IMR-90 (cell line): Measurements from ENCODE around the gene NFKBIE. TPM values are rescaled to one million over a fixed set of nuclear protein-coding genes. Genes with fewer than 3 reads are reported as not detected.

Source experiments
- ATAC-seq: fragments of 200-7000 bp; cut with Tn5 transposase; 2 replicates; pipeline ENCODE4 v1.9.1; 2020; ENCODE audit warnings: low read depth, mild to moderate bottlenecking, moderate library complexity
- BruUV-seq: library from RNA; stranded (reverse); fragments of 400-500 nt; replicated peaks from 2 replicates; lab custom pipeline; 2021; lab: Mats Ljungman, UMichigan
- CTCF ChIA-PET: fragments of 300-600 bp; formaldehyde crosslinking; extraction: SDS; loops from one replicate; lab custom pipeline; 2021; ENCODE audit warnings: antibody characterized with exemption; lab: Yijun Ruan, JAX
- POLR2A ChIA-PET: fragments of 300-600 bp; sonication (Branson Sonifier 250); formaldehyde crosslinking; loops from one replicate; lab custom pipeline; 2022; ENCODE audit warnings: antibody characterized with exemption; ENCODE audit not compliant: unreplicated experiment; lab: Charles Lee
- DNase-seq: peaks from one replicate; pipeline ENCODE4 v3.0.0; 2013
- H2AFZ ChIP-seq: replicated peaks from 2 replicates; pipeline ENCODE3; 2013; ENCODE audit warnings: low read length, mild to moderate bottlenecking; ENCODE audit not compliant: poor library complexity
- H2AK5ac ChIP-seq: 2 replicates; pipeline ENCODE4 v1.6.1; 2013; ENCODE audit warnings: low read depth, low read length, inconsistent platforms
- H2AK9ac ChIP-seq: replicated peaks from 2 replicates; pipeline ENCODE3; 2013; ENCODE audit warnings: mild to moderate bottlenecking, low read depth, low read length, moderate library complexity; ENCODE audit not compliant: poor library complexity
- H2BK120ac ChIP-seq: 2 replicates; pipeline ENCODE4 v1.6.1; 2013; ENCODE audit warnings: low read depth, low read length, inconsistent platforms
- H2BK15ac ChIP-seq: 3 replicates; pipeline ENCODE4 v1.6.1; 2013; ENCODE audit warnings: low read depth, low read length, inconsistent platforms
- H2BK20ac ChIP-seq: 2 replicates; pipeline ENCODE4 v1.6.1; 2013; ENCODE audit warnings: low read depth, mild to moderate bottlenecking, inconsistent platforms, low read length, moderate library complexity
- H2BK5ac ChIP-seq: 2 replicates; pipeline ENCODE4 v1.6.1; 2013; ENCODE audit warnings: mild to moderate bottlenecking, low read depth, low read length, inconsistent platforms; ENCODE audit not compliant: poor library complexity, severe bottlenecking
- H3K14ac ChIP-seq: replicated peaks from 2 replicates; pipeline ENCODE4 v1.6.1; 2013; ENCODE audit warnings: low read depth, low read length, inconsistent platforms
- H3K18ac ChIP-seq: 2 replicates; pipeline ENCODE4 v1.6.1; 2013; ENCODE audit warnings: low read depth, low read length, control low read depth
- H3K23ac ChIP-seq: 2 replicates; pipeline ENCODE4 v1.6.1; 2013; ENCODE audit warnings: low read depth, low read length, inconsistent platforms
- H3K27ac ChIP-seq: 2 replicates; pipeline ENCODE4 v1.5.1; 2013; ENCODE audit warnings: mild to moderate bottlenecking, control low read depth, low read length; ENCODE audit not compliant: insufficient read depth
- H3K27me3 ChIP-seq: 2 replicates; pipeline ENCODE4 v1.6.1; 2013; ENCODE audit warnings: low read length; ENCODE audit not compliant: control insufficient read depth, insufficient read depth
- H3K36me3 ChIP-seq: 2 replicates; pipeline ENCODE4 v1.6.1; 2013; ENCODE audit warnings: low read length, mixed read lengths; ENCODE audit not compliant: control insufficient read depth, insufficient read depth
- H3K4ac ChIP-seq: 2 replicates; pipeline ENCODE4 v1.6.1; 2013; ENCODE audit warnings: low read depth, low read length, inconsistent platforms
- H3K4me1 ChIP-seq: 2 replicates; pipeline ENCODE4 v1.6.1; 2013; ENCODE audit warnings: low read length, mixed read lengths; ENCODE audit not compliant: control insufficient read depth, insufficient read depth
- H3K4me2 ChIP-seq: 2 replicates; pipeline ENCODE4 v1.6.1; 2013; ENCODE audit warnings: low read depth, mild to moderate bottlenecking, control low read depth, low read length, moderate library complexity
- H3K4me3 ChIP-seq: 2 replicates; pipeline ENCODE4 v1.5.1; 2013; ENCODE audit warnings: low read depth, mild to moderate bottlenecking, control low read depth, low read length, moderate library complexity; ENCODE audit not compliant: insufficient read depth
- H3K56ac ChIP-seq: 2 replicates; pipeline ENCODE4 v1.6.1; 2013; ENCODE audit warnings: low read length, inconsistent platforms; ENCODE audit not compliant: insufficient read depth; ENCODE audit errors: extremely low read depth
- H3K79me1 ChIP-seq, 2 experiments: 2 replicates each; pipeline ENCODE4 v1.6.1; 2013; ENCODE audit warnings: low read length in 2 of 2, inconsistent platforms in 1 of 2, low read depth in 1 of 2
- H3K9ac ChIP-seq: 2 replicates; pipeline ENCODE4 v1.6.1; 2013; ENCODE audit warnings: low read depth, low read length, control low read depth
- H3K9me1 ChIP-seq: 2 replicates; pipeline ENCODE4 v1.6.1; 2013; ENCODE audit warnings: low read length, inconsistent platforms; ENCODE audit not compliant: insufficient read depth
- H3K9me3 ChIP-seq: 2 replicates; pipeline ENCODE4 v1.6.1; 2013; ENCODE audit warnings: low read length; ENCODE audit not compliant: control insufficient read depth, insufficient read depth
- H4K20me1 ChIP-seq: 2 replicates; pipeline ENCODE4 v1.6.1; 2013; ENCODE audit warnings: low read length, inconsistent platforms; ENCODE audit not compliant: insufficient read depth
- H4K5ac ChIP-seq: 2 replicates; pipeline ENCODE4 v1.6.1; 2013; ENCODE audit warnings: mild to moderate bottlenecking, low read depth, low read length, control low read depth
- H4K8ac ChIP-seq, 2 experiments: 2 replicates each; pipeline ENCODE4 v1.6.1; 2013; ENCODE audit warnings: low read depth in 2 of 2, low read length in 2 of 2, control low read depth in 1 of 2, inconsistent platforms in 1 of 2
- H4K91ac ChIP-seq: 2 replicates; pipeline ENCODE4 v1.6.1; 2013; ENCODE audit warnings: low read depth, low read length, inconsistent platforms; ENCODE audit not compliant: insufficient read depth
- FOS ChIP-seq: fragments of 150-350 bp; IDR thresholded peaks from 2 replicates; pipeline ENCODE4 v1.6.1; 2016; ENCODE audit warnings: low read depth, low read length
- MAFK ChIP-seq: IDR thresholded peaks from 2 replicates; pipeline ENCODE4 v1.6.1; 2012; ENCODE audit warnings: low read depth, low read length, improper control_type of control experiment
- MAZ ChIP-seq: IDR thresholded peaks from 2 replicates; pipeline ENCODE4 v1.6.1; 2012; ENCODE audit warnings: low read depth, mild to moderate bottlenecking, low read length, improper control_type of control experiment, moderate library complexity, borderline replicate concordance
- MXI1 ChIP-seq: IDR thresholded peaks from 2 replicates; pipeline ENCODE4 v1.6.1; 2012; ENCODE audit warnings: low read depth, mild to moderate bottlenecking, low read length, moderate library complexity, borderline replicate concordance
- WGBS, 2 experiments: methylation state at CpG; one replicate each; pipeline versions ENCODE4 v1.1.5 to v1.1.7; 2013; ENCODE audit warnings: missing lambda C conversion rate in 2 of 2; ENCODE audit not compliant: insufficient read length in 1 of 2; ENCODE audit errors: extremely low coverage in 2 of 2; 5-methylcytosine and 5-hydroxymethylcytosine counted together
- dilution Hi-C: fragments of 300-500 bp; cut with HindIII; formaldehyde crosslinking; loops from one replicate; pipeline ENCODE4 v1.14.3; 2018; ENCODE audit warnings: low sequenced_read_pairs; ENCODE audit not compliant: unreplicated experiment
- in situ Hi-C: fragments of 300-500 bp; cut with MboI; formaldehyde crosslinking; loops from 3 replicates; pipeline ENCODE4 v1.14.3; 2019; ENCODE audit warnings: low sequenced_read_pairs, inconsistent platforms, mixed read lengths
- intact Hi-C: fragments of 100-400 bp; cut with micrococcal nuclease; formaldehyde crosslinking; loops from 2 replicates; pipeline ENCODE4 v1.10.0; 2022
- polyA plus RNA-seq, 3 experiments: library from polyadenylated mRNA; depleted of rRNA; stranded (reverse); fragments of >200 nt; gene quantifications; 2 replicates each; pipeline ENCODE4 v1.2.3, GENCODE V29; 2012; ENCODE audit warnings: low replicate concordance in 1 of 3
- total RNA-seq: library from RNA; depleted of rRNA; stranded (reverse); fragments of >200 nt; gene quantifications from 2 replicates; pipeline ENCODE4 v1.2.3, GENCODE V29; 2012

Gene NFKBIE
- total and polyA plus RNA-seq, 2 of the 4 experiments (the other 2 are of a cell fraction): 7.9 to 13.0 TPM

GRCh38 chr6:44309092-44309491, 43.7 kb upstream of the NFKBIE start:
- H3K36me3 ChIP-seq: peaks cover 53% of the 10 kb centered on the region
- no peak overlapping the region for H2BK15ac ChIP-seq
- H3K4ac ChIP-seq: peak overlapping the region; percentile 88
- peak overlapping the region; percentile 87; the same call in 1 of the 2 replicates for H4K5ac ChIP-seq
- peak overlapping the region; percentile 91 for H2BK120ac ChIP-seq
- H3K79me1 ChIP-seq: peaks cover 20 to 24% of the 10 kb centered on the region in 2 experiments
- peak; percentile 85 for DNase-seq
- TF ChIP-seq FOS: no peak
- peak; percentile 17; the same call in 1 of the 2 replicates for TF ChIP-seq MAZ
- no peak for TF ChIP-seq MAFK
- TF ChIP-seq MXI1: 0 out of 2 replicates have a peak, but pooled peaks have one; percentile 20
- peaks cover 8% of the 10 kb centered on the region for H3K4me1 ChIP-seq
- peak overlapping the region; percentile 88 for H2BK20ac ChIP-seq
- no TSS peak for BruUV-seq
- H3K23ac ChIP-seq: peak overlapping the region; percentile 72; the same call in 1 of the 2 replicates
- peak; percentile 46 for ATAC-seq
- ChIA-PET CTCF (interaction anchor here (0.7 kb wide), 1 partner anchor 675 kb away, joined by 3 read pairs; no protein-coding TSS in a partner anchor), POLR2A (no interaction called here)
- H3K14ac ChIP-seq: peak overlapping the region; percentile 93
- no peak overlapping the region for H2AFZ ChIP-seq
- no peaks in the 10 kb centered on the region for H3K27me3 ChIP-seq
- peak overlapping the region; percentile 85 for H4K91ac ChIP-seq
- H2AK9ac ChIP-seq: peak overlapping the region; percentile 53
- intact Hi-C loops: no loop called here
- H3K9me3 ChIP-seq: no peaks in the 10 kb centered on the region
- no peaks in the 10 kb centered on the region for H4K20me1 ChIP-seq
- H2AK5ac ChIP-seq: peak overlapping the region; percentile 44; the same call in 1 of the 2 replicates
- H3K4me3 ChIP-seq: no peak overlapping the region
- dilution Hi-C loops: no loop called here
- H3K9ac ChIP-seq: no peak overlapping the region
- H3K9me1 ChIP-seq: peaks cover 10% of the 10 kb centered on the region
- peak overlapping the region in 1 of 2 experiments; percentile 82; a peak in 3 of 4 replicates for H4K8ac ChIP-seq
- in situ Hi-C loops: no loop called here
- peak overlapping the region; percentile 85 for H2BK5ac ChIP-seq
- WGBS, 2 experiments: no CpG with 5 or more reads among the region's 2 CpGs
- H3K18ac ChIP-seq: peak overlapping the region; percentile 64; the same call in 1 of the 2 replicates
- H3K4me2 ChIP-seq: no peak overlapping the region
- no peak overlapping the region for H3K56ac ChIP-seq
- H3K27ac ChIP-seq: peak overlapping the region; percentile 30; the same call in 1 of the 2 replicates
